Erythroblast (primary cell): ENCODE measurements around the gene BSN.

Experiments used
- GATA1 ChIP-seq: IDR thresholded peaks from 2 replicates; pipeline ENCODE4 v1.6.1; 2011; ENCODE audit warnings: low read depth, mild to moderate bottlenecking, control low read depth, low read length, moderate library complexity
- POLR2A ChIP-seq: IDR thresholded peaks from 2 replicates; pipeline ENCODE4 v1.6.1; 2011; ENCODE audit warnings: mild to moderate bottlenecking, low read length

DNA sequence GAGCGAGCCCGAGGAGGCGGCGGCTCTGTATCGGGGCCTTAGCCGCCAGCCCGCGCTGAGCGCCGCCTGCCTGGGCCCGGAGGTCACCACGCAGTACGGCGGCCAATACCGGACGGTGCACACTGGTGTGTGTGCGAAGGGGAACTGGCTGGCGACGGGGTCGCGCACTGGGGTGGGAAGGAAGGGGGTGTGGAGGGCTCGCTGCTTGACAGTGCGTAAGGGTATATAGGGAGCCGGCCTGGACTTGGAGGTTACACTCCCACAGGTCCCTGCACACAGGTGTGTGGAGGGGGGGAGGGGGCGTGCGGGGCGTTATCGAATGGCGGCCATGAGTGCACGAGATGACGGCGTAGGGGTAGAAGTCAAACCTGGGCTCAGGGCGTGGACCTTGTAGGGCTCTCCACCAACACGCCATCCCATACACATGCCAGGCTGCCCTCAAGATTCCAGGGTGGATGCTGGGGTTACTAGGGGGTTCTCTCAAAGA lies 120.3 kb downstream of the BSN start:
- TF ChIP-seq POLR2A (no peak), GATA1 (no peak)
